GM21619 (cell line): ENCODE results near the gene C19orf81.

Experiments
- ATAC-seq: cut with Tn5 transposase; IDR thresholded peaks from one replicate; pipeline ENCODE4 v1.9.1; 2021; ENCODE audit not compliant: unreplicated experiment

C19orf81 gene

DNA sequence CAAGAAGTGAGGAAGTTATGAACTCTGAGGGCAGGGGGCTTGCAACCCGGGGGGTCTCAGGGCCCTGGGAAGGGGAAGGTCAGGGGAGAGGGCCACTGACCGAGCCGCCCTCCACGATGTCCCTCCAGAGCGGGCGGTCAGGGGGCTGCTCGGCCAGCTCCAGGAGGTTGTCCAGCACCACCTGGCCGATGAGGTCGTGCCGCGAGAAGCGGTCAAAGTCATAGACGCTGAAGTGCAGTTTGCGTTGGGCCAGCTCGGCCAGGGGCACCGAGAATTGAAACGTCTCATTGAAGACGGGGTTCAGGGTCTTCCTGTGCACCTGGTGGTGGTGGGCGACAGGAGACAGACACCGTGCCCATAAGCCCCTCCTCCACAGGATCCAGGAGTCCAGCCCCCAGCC, 20.1 kb upstream of the C19orf81 start:
- ATAC-seq = no peak

DNA sequence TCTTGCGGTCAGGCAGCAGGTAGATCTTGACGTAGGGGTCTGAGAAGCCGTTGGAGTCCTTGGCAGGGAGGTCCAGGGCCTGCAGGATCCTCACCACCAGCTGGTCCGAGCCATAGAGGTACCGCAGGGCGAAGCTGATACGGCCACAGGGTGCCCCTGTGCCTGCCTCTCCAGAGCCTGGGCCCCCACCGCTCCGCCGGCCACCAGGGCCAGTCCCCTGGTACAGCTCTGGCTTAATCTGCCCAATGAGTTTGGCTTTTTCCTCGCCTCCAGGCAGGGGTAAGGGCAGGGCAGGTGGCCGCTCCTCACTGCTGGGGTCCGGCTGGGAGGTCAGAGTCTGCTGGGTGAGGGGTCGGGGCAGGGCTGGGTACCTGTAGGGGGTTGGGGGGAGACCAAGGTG, 19.4 kb upstream of the C19orf81 start:
- no peak for ATAC-seq

DNA sequence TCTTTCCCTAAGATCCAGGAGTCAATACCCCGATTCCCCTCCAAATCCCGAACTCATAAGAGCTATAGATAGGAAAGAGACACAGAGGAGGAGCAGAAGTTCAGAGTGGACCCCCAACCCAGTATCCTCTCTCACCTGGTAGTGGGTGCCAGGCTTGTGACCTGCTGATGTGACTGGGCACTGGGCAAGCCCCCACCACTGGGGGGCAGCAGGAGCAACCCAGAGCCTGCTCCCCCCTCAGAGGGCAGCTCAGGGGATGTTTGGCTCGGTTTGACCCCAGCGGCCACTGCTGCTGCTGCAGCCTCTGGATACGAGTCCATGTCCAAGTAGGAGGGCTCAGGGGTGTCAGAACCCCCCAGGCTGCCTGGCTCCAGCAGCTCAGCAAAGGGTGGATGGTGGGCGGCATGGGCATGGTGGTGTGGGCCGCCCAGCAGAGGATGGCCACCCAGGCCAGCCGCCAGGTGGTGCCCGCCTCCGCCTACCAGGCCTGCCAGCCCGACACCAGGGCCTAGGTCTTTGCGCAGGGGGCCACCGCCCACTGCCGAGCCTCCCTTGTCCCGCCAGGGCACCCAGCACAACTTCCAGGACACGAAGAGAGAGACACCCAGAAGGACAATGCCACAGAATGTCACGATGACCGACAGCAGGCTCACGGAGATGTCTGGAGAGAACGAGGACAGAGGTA, 17.0 kb upstream of the C19orf81 start:
- no peak for ATAC-seq

DNA sequence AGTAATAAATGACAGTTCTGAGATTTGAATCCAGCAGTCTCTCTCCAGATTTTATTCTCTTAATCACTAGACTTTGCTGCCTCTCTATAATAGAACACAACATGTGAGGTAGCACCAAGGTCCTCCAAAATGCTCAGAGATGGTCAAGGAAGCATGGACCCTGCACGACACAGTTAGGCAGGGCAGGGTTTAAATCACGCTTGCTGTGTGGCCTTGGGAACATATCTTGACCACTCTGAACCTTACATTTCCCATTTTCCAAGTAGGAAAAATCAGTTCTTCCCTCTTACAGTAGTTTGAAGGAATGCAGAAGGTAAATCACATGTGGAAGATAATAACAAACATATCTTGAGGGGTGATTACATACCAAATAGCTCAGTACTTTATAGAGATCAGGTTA, 15.9 kb upstream of the C19orf81 start:
- ATAC-seq = no peak

DNA sequence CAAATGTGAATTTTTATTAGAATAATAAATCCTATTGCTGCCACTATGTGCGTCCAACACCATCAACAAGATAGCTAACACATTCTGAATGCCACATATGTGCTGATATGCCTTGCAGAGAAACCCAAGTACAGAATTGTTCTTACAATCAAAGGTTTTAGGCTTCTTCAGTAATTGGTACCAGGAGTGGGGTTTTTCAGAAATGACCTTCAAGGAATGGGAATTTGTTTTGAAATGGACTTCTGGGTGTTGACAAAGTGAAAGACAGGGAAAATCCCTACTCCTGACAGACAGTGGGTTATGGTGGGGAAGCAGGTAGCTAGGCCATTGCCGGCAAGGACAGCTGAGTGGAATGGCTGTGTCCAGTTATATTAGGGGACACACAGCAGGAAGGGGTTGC, 15.3 kb upstream of the C19orf81 start:
- ATAC-seq = no peak

DNA sequence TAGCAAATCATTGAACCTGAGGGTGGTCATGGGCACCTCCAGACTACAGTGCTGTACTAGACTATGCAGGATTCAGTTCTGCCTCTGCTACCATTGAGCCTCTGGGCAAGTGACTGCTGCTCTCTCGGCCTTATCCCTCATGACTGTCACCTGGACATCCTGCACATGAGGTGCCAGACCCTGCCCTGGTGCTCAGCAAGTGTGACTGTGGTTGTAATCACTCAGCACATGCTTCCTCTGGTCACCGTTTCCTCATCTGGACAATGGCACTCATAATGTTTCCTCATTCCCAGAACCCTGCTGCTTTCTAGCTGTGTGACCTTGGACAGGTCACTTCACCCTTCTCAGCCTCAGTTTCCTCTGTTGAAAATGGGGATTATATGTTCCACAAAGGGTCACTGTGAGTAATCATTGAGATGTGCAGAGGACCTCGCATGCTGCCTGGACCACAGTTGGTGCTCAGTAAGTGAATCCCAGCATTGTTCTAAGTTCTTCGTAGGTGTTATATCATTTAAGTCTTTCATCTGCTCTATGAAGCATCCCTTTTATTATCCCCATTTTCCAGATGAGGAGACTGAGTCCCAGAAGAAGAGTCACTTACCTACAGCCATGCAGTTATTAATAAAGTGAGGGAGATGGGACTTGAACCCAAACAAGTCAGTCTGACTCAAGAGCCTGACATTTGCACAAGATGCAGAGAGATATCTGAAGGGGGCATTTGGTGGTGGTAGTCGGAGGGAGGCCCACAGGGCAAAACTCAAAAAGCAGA, 12.7 kb upstream of the C19orf81 start:
- no peak for ATAC-seq

DNA sequence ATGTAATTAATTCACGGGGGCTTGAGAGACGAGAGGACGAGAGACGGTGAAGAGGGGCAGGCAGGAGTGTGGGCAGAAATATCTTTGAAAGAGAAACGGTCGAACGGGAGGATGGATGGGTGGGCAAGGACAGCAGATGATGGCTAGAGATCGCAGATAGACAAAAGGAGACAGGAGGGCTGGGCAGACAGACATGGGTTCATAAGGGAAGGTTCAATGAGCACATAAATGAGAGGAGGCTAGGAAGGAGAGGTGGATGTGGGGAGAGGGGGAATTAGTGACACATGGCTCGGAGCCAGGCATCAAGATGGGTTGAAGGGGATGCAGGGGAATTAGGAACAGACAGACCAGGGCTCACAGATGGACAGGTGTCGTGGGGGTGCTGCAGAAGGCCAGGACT, 10.6 kb upstream of the C19orf81 start:
- ATAC-seq = no peak

DNA sequence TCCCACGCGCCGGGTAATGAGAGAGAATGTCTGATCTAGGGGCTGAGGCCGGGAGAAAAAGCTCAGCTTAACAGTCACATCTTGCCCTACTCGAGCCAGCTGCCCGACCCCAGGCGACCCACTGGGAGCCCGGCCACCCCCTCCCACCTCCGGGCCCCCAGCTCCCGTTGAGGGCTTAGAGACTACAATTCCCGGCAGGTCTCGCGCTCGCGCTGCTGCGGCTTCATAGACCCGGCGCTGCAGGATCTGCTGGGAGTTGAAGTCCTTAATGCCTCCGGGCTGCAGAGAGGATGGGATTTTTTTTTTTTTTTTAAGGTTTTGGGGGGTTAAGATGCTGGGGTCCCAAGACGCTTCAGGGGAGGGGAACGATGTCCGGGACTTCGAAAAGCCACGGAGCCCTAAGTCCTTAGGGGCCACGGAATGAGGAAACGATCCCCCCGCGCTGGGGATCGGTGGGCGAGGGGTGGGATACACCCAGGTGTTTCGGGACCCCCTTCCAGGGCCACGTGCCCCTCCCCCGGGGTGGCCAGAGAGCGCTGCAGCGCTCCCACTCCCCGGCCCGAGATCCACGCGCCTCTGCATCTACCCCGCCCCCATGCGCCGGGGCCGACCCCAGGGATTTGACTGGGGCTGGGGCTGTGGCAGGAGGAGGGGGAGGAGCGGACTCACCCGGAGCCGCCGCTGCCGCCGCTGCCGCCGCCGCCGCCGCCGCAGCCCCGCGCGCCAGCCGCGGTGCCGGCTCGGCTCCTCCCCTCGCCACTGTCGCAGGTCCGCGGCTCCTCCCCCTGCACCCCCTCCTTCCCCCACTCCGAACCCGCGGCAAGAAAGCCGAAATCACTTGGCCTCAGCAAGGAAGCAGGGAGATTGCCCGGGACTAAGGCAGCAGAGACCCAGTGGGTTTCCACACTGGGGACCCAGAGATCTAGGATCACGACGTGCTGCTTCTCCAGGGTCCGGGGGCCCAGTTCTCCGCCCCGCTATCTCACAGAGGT, 9.8 kb upstream of the C19orf81 start, which contains the start of gene SYT3:
TSS of gene SYT3 (minus strand) at position 761 of the 992 bp plus-strand sequence. CDS start 2,470 bp downstream, outside the sequence.
- no peak for ATAC-seq

DNA sequence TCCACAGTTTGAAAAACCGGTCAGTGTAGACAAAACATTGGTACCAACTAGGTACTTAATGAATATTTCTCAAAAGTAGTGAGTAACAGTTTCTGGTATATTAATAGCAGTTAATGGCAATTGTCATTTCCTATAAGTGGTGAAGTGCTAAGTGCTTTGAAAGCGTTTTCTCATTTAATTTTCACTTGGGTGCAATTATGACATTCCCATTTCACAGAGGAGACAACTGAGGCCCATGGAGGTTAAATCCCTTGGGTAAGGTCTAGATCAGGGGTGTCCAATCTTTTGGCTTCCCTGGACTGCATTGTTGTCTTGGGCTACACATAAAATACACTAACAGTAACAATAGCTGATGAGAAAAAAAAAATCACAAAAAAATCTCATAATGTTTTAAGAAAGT, 8.9 kb upstream of the C19orf81 start:
- ATAC-seq = no peak

DNA sequence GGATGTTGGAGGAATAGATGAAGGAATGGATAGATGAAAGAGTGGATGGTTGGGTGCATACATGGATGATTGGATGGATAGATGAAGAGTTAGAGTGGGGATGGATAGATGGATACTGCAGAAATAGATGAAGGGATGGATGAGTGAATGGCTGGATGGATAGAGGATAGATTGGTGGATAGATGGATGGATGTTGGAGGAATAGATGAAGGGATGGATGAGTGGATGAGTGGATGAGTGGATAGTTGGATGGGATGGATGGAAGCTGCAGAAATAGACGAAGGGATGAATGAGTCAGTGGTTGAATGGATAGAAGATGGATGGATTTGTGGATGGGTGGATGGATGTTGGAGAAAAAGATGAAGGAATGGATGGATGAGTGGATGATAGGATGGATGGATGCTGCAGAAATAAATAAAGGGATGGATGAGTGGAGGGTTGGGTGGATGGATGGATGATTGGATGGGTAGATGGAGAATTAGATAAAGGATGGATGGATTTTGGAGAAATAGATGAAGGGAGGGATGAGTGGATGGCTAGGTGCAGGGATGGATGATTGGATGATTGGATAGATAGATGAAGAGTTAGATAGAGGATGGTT, 4.8 kb upstream of the C19orf81 start:
- ATAC-seq = no peak

DNA sequence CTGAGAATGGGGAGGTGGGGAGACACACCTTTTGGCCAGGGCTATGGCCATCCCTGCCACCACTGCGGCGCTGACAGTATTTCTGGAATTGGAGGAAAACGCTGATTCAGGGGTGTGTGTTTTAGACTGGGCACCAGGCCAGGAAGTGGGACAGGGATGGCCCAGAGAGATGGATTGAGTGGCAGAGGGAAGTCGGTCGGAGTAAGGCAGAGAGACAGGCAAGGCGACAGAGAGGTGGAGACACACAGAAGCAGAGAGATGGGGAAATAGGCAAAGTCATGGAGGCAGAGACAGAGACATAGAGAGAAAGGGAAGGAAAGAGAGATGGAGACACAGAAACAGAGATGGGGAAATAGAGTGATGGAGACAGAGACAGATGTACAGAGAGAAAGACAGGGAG, 4.1 kb upstream of the C19orf81 start:
- no peak for ATAC-seq

DNA sequence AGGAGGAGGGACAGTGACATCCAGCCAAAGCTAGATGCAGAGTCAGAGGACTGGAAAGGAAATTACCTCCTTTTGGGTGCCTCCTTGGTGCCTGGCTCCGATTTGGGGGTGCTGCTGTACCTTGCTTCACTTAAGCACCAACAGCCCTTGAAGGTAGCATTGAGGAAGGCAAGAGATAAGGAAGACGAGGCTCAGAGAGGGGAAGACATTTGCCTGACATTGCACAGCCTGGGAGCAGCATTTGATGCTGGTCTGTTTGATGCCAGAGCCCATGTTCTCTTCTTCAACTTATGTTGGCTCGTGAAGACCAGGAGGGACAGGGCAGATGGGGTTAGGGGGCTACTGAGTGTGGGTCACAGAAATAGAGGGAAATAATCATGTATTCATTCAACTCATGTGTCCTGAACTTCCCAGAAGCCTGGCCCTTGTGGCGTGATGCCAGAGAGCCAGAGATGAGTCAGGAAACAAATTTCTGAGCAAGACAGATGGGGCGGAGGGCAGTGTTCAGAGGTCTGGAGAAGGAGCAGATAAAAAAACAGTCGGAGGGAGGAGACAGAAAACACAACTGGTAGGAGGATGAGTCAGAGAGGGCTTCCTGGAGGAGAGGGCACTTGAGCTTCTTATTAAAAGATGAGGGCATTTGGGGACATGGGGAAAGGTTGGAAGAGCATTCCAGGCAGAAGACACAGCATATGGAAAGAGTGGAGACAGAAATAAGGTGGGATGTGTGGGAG, 3.0 kb upstream of the C19orf81 start:
- no peak for ATAC-seq

DNA sequence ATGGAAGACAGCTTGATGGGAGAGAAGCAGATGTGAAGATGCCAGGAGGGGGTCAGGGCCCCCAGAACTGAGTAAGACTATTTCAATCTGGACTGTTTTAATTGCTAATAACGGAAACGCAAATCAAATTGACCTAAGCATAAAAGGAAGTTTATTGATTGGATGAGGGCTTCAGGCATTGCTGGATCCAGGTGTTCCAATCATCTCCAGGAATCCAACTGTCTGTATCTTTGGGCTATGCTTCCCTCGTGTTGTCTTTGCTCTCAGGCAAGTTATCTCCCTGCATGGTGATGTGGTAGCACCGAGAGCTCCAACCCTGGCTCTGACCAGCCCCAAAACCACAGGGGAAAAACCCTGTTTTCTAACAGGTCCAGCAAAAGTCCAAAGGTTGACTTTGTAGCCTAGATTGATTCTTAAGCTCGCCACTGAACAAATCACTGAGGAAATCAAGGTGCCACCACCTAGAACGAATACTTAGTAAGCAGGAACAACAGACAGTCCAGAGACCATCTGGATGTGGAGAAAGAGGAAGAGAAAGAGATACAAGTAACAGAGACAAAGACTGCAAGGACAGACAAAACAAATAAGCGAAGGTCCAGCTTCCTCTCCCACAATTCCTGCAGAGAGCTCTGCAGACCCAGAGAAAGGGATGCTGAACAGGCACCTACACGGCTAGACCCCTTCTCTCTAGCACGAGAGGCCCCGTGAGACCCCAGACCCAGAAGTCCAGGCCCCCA, 1.2 kb upstream of the C19orf81 start:
- ATAC-seq = no peak

DNA sequence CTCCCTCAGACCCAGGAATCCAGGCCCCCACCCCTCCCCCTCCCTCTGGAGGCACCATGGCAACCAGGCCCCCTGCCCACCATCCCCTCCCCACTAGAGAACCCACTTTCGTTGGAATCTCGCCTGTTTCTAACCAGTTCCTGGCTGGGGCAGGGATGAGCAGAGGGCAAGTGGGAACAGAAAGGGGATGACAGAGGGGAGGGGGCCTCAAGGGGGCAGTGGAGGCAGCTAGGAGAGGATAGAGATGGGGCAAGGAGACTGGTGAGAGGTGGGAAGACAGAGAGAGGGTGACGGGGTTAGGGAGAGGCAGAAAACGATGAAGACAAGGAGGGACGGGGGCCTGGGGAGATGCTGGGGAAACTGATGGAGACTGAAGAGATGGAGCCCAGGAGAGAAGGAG, 586 bp upstream of the C19orf81 start:
- ATAC-seq = no peak

DNA sequence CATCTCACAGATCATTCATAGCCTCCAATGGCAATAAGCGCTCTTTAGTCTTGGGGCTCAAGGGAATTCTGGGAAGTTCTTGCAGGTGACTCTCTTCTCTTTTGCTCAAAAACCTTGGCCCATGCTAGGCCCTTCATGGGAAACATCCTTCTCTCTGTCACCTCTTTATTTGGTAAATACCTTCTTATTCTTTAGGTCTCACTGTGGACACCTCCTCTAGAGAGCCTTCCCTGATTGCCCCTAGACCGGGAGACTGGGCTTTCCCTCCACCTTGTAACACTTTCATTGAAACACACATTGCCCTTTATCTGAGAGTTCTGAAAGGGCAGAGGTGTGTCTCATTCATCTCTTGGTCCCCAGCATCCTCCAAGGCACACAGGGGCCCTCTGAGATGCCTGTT, 1.9 kb downstream of the C19orf81 start:
- no peak for ATAC-seq

DNA sequence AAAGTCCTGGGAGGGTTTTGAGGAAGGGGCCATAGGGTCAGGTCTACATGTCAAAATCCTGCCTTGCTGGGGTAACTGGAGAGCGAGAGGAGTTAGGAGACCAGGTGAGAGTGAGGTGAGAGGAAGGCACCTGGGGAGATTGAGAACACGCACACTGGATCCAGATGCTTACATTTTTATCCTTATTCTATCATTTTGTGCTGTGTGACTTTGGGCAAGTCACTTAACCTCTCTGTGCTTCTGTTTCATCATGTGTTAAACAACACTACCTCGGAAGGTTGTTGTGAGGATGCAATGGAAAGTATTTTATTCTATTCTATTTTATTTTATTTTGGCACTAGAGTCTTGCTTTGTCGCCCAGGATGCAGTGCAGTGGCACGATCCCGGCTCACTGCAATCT, 3.5 kb downstream of the C19orf81 start:
- ATAC-seq = no peak

DNA sequence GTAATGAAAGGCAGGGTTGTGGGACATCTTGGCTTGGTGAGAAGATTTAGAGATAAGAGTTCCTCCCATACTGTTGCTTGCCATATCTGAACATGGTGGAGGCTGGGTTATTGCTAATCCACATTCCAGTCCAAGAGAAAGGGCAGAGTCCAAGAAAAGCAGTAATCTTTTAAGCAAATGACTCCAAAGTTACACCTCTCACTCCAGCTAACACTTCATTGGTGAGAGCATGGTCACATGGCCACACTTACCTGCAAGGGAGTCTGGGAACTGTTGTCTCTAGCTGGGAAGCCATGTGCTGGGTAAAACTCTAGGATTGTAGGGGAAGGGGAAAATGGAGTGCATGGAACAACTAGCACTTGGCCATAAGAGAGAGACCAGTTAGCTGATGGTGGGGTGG, 5.6 kb downstream of the C19orf81 start:
- no peak for ATAC-seq

DNA sequence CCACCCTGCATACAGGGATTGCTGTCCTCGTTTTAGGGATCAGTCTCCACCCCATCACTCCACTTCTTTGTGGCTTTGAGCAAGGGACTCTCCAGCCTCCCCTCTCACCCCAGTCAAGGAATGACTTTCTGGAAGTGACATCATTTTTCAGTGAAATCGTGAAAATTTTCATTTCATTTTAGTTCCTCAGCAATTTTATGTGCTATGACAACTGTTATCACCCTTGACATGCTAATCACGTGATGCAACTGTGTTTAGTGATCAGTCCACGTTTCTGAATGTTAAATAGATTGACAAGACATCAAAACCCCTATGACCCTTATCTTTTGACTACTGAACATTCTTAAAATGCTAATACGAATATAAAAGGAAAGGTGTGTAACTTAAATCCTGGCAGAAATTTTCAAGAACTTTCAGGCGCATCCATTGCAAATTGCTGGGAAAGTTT, 8.0 kb downstream of the C19orf81 start:
- no peak for ATAC-seq

DNA sequence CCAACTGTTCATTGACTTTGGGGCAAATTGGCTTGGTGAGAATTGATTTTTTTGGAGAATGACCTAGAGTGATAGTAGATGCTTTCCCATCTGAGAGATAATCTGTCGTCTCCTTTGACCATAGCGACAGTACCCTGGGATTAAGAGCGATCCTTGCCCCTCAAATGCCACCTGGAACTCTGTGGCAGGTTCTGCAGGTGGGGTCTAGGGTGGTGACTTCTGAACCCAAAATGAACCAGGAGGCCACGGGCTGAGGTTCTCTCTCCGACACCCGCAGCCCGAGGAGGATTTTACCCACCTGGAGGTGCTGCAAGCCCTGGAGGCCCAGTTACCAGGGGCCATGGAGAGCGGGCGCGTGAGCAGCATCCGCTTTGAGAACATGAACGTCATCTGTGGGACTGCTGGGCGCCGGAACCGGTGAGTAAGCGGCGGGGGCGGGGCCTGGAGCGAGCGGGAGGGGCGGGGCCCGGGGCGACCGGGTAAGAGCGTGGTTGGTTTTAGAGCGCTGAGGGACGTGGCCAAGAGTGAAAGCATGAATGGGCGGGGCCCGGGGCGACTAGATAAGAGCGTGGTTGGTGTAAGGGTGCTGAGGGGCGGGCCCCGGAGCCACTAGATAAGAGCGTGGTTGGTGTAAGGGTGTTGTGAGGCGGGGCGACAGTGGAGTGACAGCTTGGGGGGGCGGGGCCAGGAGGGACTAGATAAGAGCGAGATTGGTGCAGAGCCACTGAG, 8.6 kb downstream of the C19orf81 start:
- peak; percentile 58 for ATAC-seq
